Left colon (tissue), 2 donors: ENCODE measurements around the gene TRIM28. TPM values are rescaled to one million over a fixed set of nuclear protein-coding genes. Genes with fewer than 3 reads are reported as not detected.
A peak's percentile ranks its signal among the peaks of the same experiment; 100 is the strongest.
"Not testable (repeated sequence)": the region's sequence is repeated elsewhere in the genome, so short reads cannot be mapped to it uniquely, and the experiment has no call there.

Experiments used
- ATAC-seq: fragments of 200-7000 bp; cut with Tn5 transposase; one replicate; pipeline ENCODE4 v1.9.1; 2020; ENCODE audit warnings: mild to moderate bottlenecking, moderate library complexity
- DNase-seq, 2 donors: peaks; one replicate each; pipeline ENCODE4 v3.0.0-alpha.2; 2020
- intact Hi-C, 2 donors: fragments of 100-400 bp; cut with DNase I in 1 of 2; cut with micrococcal nuclease in 1 of 2; formaldehyde crosslinking; loops; one replicate each; pipeline versions ENCODE4 v1.11.2 to v1.14.0; 2022; cut with DNase I, micrococcal nuclease
- total RNA-seq, 2 donors: library from RNA; stranded (reverse); fragmentation: NEBNext Ultra II Directional; extraction: Animal tissue kit (Norgen Biotek cat#: 25700); gene quantifications; one replicate each; pipeline ENCODE4 v1.2.1, GENCODE V29; 2021
- donor health status: DM: no; HTN: no; CAD: no.
- donor health status: DM: yes; HTN: yes; CAD: no.

The TRIM28 gene
- total RNA-seq, 2 donors from 2014 or later: 171 to 184 TPM

DNA sequence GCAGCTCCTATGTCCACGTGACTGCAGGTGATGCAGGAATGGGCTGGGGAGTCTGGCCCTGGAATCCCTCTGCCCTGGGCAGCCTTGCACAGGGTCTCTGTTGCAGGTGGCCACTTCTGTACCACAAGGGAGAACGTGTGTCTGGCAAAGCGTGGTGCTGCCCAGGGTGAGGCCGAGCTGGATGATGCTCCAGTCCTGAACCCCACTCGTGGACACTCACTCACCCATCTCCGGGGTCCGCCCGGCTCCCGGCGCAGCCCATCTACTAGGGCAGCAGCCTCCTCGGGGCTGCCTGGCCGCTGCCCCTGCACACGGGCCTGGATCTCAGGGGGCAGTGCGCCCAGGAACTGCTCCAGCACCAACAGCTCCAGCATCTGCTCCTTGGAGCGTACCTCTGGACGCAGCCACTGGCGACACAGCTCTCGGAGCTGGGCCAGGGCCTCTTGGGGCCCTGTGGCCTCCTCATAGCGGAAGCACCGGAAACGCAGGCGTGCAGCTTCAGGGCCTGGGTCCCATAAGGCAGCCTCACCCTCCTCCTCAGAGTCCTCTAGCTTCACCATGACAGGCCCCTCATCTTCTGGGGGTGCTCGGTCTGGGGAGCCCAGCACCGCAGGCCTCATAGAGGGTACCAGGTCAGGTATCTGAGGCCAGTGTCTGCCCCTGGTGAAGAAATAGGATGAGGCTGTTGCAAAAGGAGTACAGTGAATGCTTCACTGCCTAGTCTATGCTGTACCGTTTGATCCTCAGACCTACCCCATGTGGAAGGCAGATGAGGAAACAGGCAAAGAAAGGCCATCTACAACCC lies 27.1 kb downstream of the TRIM28 start:
- no peak for ATAC-seq
- intact Hi-C loops: no loop called here
- DNase-seq: peak in 1 of 2 donors; percentile 25

DNA sequence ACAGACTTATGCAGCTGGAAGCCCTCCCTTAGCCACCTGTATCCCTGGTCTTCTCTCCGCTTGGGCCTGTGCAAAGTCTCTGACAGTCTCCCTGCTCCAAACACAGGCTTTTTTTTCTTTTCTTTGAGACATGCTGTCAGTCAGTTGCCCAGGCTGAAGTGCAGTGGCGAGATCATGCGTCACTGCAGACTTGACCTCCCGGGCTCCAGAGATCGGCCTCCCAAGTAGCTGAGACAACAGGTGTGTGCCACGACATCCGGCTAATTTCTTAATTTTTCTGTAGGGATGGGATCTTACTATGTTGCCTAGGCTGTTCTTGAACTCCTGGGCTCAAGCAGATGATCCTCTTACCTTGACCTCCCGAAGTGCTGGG lies 27.7 kb downstream of the TRIM28 start:
- intact Hi-C loops: no loop called here
- ATAC-seq (no peak), DNase-seq (peak in 1 of 2 donors; percentile 26)

DNA sequence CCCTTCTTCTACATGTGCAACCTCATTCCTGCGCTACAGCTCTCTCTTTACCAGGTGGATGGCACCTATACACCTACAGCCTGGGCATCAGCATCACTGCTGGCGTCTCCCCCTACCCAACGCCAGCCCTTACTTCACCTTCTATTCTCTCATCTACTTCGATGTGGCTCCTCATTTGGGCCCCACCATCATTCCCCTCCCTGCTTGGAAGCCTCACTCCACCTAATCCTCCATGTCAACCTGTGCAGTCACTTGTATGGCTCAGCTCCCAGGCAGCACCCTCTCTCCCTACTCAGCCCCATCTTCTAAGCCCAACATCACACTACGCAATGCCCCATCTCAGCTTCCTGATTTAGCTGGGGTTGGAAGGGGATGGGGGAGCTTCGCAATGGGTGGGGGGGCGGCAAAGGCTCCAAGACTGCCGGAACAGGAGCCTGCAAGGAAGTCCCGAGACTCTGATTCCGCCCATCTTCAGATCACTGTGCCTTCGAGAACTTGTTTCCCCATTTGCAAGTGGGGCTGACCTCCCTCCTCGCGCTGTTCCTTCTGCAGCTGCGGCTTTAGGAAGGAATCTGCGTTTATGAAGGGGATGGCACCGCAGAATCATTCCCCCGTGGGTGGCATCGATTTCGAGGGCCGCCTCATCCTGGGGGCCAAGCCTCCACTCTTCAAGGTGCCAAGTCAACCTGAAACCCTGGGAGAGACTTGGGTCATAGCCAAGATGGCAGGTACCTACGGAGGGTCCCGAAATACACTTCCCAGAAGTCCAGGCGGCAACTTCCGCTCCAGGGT lies 28.4 kb downstream of the TRIM28 start:
- DNase-seq (no peak), ATAC-seq (no peak)
- intact Hi-C loops: no loop called here

DNA sequence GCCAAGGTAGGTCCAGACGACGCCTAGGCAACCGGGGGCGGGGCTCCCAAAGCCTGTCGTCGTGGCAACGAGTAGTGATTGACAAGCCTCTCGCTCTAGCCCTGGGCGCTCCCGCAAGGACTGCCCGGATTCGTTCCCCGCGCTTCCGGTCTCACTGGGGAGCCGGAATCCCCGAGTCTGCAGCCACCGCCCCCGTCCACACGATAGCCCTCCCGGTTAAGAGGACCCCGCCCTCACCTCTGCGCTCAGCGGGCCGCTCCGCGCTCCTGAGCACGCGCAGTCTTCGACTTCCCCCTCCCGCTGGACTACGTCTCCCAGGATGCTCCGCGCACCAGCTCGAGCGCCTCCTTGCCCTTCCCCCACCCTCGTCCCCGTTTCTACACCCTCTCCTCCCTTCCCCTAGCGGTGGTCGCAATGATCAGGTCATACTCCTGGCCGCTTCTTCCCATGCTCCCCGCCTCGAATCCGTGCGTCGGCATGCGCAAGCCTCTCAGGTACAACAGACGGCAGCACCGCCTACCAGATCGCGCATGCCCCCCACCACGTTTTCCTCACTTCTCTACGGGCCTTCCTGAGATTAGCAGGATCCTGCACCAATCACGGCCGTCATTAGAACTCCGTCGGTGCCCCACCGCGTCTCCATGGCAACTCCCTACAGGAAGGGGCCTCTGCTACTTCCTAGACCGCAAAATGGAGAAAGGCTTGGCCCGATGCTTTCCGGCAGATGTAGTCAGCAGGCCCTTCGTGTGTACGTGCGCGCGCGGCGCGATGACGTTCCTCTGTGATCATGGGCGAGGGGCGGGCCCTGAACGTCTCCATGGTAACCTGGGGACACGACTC lies 29.2 kb downstream of the TRIM28 start, which contains the start of gene MZF1:
Gene MZF1, minus strand, starts transcription at position 518 of the 840 bp plus-strand sequence. CDS start 1,946 bp downstream, outside the sequence.
- intact Hi-C loops: no loop called here
- DNase-seq: peak; percentile 100
- peak; percentile 72 for ATAC-seq

DNA sequence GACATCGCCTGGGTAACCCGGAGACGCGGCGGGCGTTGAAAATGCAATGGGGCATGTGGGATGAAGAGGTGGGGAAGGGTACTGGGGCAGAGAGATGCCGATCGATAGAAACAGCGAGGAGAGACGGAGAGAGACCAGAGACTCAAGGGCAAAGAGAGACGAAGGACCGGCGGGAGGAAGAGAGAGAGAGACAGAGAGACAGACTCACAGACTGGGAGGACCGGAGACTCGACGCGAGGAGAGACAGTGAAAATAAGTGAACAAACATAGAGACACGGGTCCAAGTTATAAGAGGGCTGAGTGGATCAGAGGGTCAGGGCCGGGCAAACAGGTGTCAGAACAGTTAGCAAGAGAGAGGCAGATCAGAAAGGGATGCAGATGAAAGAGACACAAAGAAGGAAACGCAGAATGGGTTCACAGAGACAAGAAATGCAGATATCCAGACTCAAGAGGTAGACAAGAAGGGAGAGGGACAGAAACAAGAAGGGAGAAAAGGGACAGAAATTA lies 29.8 kb downstream of the TRIM28 start:
- intact Hi-C loops: no loop called here
- DNase-seq (no peak), ATAC-seq (no peak)

DNA sequence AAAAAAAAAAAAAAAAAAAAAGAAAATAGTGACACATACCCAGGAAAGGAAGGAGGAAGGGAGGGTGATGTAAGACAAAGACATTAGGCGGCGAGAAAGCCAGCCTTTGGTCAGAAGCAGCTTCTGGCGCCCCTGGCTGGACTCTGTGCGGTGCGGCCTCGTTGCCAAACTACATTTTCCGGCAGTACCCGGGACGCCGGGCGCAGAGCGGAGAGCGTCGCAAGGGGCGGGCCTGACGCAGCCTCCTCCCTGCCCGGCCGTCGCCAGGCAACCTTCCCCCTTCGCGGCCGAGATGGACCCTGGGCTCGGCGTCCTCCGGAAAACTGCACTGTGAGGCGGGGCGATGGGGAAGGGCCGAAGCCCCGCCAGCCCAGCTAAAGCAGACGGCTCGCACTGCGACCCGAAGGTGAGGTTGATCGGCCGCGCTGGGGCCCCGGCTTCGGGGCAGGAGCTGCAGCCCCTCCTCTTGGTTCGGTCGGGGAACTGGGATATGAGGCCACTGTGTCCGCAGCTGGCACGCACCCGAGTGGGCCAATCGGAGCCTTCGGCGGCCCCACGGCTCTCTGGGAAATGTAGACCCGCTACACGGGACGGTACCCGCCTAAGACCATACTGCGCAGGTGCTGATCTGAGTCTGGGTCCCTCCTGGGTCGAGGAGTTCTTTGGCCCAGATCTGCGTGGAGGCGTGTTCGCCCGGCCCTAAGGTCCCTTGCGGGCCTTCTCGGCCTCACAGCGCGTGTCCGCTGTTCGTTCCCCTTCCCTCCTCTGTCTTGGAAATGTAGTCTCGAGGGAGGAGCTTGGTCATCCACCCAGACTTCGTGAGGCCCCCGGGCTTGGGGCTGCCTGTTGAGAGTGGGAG lies 31.5 kb downstream of the TRIM28 start:
- DNase-seq (peak; percentile 91 to 92), ATAC-seq (peak; percentile 64)
- intact Hi-C loops: no loop called here

DNA sequence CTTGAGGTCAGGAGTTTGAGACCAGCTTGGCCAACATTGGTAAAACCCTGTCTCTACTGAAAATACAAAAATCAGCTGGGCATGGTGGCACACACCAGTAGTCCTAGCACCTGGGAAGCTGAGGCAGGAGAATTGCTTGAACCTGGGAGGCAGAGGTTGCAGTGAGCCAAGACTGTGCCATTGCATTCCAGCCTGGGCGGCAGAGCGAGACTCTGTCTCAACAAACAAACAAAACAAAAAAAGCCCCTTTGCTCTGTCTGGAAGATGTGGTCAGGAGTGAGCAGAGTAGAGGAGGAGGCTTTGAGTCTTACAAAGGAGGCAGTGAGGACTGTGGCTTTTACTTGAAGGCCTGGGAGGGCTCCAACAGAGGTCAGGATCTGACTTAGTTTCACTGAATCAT lies 33.7 kb downstream of the TRIM28 start:
- DNase-seq, ATAC-seq, intact Hi-C loops: not testable (repeated sequence)

DNA sequence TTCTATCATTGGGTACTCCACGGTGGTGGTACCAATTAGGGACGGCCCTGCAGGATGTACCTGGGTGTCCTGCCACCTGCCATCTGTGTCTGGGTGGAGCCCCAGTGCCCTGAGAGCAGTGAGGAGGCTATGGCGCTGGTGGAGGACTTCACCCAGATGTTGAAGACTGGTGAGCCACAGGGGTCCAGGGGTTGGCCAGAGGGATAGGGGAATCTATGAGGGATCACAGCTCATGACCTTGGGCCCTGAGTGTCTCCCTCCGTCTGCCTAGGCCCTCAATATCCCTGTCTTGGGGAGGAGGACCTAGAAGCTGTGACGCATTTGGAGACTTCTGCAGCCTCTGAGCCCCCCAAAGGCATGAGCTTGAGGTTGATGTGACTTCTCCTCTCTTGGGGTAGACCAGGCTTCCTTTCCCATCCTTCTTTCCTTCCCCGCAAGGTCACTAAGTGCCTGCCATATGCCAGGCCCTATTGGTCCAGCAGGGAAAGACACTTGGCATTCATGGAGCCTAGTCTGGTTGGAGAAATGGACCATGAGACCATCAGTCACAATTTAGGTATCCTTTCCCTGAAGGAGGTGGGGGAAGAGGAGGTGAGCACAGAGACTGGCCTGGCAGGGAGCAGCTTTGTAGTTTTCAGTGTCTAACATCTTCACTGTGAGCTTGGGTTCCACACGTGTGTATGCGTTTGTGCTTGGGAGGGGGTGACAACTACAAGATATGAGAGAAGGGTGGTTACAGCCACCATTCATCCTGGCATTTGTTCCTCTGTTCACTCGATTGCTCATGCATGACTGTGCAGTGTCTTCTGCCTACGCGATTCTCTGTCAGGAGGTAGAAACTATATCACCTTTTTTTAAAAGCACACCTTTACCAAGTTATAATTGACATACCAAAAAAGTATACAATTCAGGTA lies 34.4 kb downstream of the TRIM28 start:
- intact Hi-C loops: no loop called here
- ATAC-seq: no peak
- peak in 1 of 2 donors; percentile 24 for DNase-seq

DNA sequence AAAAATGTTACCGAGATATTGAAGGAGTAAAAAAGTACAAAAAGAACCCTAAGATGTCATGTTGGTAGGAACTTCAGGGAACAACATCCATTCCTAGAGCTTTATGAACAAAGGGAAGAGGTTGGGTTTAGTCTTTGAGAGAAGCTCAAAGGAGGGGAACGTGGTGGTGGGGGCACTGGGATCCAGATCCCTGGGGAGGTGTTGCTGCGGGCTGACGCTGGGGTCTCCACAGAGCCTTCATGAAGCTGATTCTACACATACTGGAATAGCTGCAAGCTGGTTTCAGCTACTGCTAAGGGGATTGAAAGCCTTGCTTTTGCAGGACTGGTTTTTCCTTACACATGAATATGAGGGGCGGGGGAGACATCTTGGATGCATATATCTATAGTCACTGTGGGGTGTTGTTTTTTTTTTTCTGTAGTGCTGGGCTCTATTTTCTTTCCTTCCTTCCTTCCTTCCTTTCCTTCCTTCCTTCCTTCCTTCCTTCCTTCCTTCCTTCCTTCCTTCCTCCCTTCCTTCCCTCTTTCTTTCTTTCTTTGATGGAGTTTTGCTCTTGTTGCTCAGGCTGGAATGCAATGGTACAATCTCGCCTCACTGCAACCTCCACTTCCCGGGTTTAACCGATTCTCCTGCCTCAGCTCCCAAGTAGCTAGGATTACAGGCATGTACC lies 35.7 kb downstream of the TRIM28 start:
- intact Hi-C loops: no loop called here
- ATAC-seq (no peak), DNase-seq (no peak)

DNA sequence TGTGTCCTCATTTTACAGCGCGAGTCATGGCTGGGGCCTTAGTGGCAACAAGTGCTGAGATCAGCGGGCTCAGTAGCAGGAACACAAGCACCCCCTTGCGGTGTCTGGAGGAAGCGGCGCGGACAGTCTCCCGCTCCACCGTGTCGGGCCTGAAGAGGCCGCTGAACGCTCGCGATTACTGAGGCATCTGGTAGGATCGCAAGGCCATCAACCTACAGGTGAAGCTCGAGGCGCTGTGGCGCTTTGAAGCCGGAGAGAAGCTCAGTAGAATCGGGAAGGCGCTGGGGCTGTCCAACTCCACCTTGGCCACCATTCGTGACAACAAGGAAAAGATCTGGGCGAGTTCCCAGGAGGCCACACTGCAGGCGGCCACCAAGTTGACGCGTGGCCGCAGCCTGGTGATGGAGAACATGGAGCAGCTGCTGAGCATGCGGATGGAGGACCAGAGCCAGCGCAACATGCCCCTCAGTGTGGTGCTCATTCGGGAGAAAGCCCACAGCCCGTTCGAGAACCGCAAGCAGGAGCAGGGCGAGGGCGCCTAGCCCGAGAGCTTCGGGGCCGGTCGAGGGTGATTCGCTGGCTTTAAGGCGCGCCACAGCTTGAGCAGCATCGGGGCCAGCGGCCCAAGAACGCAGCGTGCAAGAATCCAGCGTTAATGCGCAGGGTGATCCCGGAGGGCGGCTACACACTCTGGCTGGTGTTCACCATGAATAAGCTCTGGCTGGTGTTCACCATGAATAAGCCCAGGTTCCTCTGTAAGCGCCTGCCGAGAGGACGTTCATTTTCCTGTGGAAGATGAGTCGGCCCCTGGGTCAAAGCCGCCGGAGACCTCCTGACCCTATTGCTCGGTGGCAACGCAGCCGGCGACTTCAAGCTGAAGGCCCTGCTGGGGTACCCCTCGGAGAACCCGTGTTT lies 37.6 kb downstream of the TRIM28 start:
- intact Hi-C loops: no loop called here
- ATAC-seq: peak; percentile 59
- DNase-seq: peak; percentile 78 to 81

DNA sequence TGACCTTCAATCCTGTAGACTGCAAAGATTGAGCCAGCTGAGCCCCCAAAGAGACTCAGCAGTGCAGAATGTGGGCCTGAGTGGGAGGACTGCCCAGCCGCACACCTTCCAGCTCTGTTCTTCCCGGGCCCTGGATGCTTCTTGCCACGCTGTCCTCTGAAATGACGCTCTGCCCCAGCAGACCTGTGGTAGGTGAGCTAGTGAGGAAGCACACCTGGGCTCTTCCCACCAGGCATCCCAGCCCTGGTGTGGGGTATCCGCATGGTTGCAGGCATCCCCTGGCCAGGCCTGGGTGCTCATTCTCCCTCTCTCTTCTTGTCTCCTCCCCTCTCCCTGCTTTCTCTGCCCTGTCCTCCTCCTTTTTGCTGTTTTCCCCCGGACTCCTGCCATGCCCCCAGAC lies 39.1 kb downstream of the TRIM28 start:
- no peak for ATAC-seq
- intact Hi-C loops: no loop called here

DNA sequence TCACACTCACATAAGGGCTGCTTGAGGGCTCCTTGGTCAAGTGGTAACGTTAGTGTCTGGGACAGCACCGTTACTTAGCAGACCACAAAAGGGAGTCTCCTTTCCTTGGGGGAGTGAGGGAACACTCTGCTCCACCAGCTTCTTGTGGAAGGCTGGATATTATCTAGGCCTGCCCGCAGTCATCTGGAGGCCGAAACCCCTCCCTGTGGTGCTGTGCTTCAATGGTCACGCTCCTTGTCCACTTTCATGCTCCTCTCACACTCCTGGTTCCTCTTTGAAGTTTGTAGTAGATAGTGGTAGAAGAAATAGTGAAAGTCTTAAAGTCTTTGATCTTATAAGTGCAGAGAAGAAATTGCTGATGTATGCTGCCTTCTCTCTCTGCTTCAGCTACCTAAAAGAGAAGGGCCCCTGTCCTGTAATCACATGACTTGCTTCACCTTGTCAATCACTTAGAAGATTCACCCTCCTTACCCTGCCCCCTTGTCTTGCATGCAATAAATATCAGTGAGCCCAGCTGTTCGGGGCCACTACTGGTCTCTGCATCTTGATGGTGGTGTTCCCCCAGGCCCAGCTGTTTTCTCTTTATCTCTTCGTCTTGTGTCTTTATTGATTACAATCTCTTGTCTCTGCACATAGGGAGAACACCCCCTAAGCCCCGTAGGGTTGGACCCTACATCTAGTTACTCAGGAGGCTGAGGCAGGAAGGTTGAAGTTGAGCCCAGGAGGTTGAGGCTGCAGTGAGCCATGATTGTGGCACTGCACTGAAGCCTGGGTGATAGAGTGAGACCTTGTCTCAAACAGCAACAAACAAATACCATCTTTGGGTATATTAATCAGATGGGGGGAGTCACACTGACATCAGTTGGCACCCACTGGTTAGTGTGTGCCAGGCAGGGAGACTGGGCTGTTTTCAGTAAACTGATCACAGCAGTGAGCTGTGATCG lies 40.9 kb downstream of the TRIM28 start:
- no peak for ATAC-seq
- intact Hi-C loops: no loop called here
- no peak for DNase-seq

More for the DNA sequence above, 39.1 kb downstream of the TRIM28 start:
- DNase-seq: no peak

DNA sequence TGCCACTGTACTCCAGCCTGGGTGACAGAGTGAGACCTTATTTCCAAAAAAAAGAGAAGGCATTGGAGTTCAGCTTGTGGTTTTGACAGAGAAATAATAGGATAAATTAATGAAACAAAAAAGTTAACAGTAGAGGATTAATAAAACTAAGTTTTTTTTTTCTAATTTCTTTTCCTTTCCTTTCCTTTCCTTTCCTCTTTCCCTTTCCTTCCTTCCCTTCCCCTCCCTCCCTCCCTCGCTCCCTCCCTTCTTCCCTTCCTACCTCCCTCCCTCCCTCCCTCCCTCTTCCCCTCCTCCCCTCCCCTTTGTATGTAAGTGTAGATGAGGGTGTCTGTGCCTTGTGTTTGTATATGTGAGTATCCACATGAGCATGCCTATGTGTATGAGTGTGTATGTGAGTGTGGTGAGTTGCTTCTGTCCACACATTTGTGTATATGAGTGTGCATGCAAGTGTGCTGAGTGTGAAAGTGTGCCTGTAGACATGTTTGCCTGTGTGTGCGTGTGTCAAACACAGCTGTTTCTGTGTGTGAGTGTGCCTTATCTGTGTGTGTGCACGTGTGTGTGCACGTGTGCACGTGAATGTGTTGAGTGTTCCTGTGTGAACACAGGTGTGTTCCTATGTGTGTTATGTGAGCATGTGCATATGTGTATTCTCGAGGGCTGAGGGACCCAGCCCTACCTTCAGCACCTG lies 41.7 kb downstream of the TRIM28 start:
- intact Hi-C loops: no loop called here
- DNase-seq (no peak), ATAC-seq (no peak)
